ENCODE measurements around the gene NEXN. TPM values are rescaled to one million over a fixed set of nuclear protein-coding genes. Genes with fewer than 3 reads are reported as not detected.

NEXN gene
- total and polyA plus RNA-seq, 2 experiments from 2014 or later: 2.6 to 11.8 TPM

GRCh38 chr1:77847621-77848080 is 40.8 kb upstream of the NEXN start:
- H3K9me2 ChIP-seq (ENCODE audit: insufficient read depth): no peaks in the 10 kb centered on the region
- no peak overlapping the region for H3K27ac ChIP-seq (ENCODE audit: low read depth)
- no peak for ATAC-seq
- no peaks in the 10 kb centered on the region for H3K36me3 Mint-ChIP-seq (ENCODE audit: low read depth)
- no peak overlapping the region for H3K4me3 Mint-ChIP-seq
- H3K27me3 Mint-ChIP-seq (ENCODE audit: insufficient read depth, low read depth, poor library complexity): no peaks in the 10 kb centered on the region
- no peak for DNase-seq (ENCODE audit: low spot score)
- no peak overlapping the region for H3K4me2 ChIP-seq
- no peak overlapping the region for H3K27ac Mint-ChIP-seq
- no peaks in the 10 kb centered on the region for H3K36me3 ChIP-seq (ENCODE audit: insufficient read depth)
- no peaks in the 10 kb centered on the region for H4K20me1 ChIP-seq (replicated peaks; ENCODE audit: insufficient read depth)
- H3K4me1 ChIP-seq (ENCODE audit: insufficient read depth): no peaks in the 10 kb centered on the region
- no peaks in the 10 kb centered on the region for H3K27me3 ChIP-seq (ENCODE audit: insufficient read depth)
- H3K4me3 ChIP-seq: no peak overlapping the region
- TF ChIP-seq POLR2AphosphoS5 (IDR thresholded peaks at IDR 0.05; ENCODE audit: low read depth) (no peak), JUNB (IDR thresholded peaks at IDR 0.05; ENCODE audit: unreplicated experiment) (no peak), REST (IDR thresholded peaks at IDR 0.05; ENCODE audit: unreplicated experiment) (no peak), CTCF (conservative IDR thresholded peaks at IDR 0.05; ENCODE audit: low read depth in 2 of 2) (no peak), STAT1 (IDR thresholded peaks at IDR 0.05; ENCODE audit: unreplicated experiment) (no peak), EZH2phosphoT487 (IDR thresholded peaks at IDR 0.05; ENCODE audit: unreplicated experiment) (no peak), ZNF114 (CRISPR knock-in tag; IDR thresholded peaks at IDR 0.05) (no peak), ZNF331 (CRISPR knock-in tag; IDR thresholded peaks at IDR 0.05; ENCODE audit: low read depth) (no peak), EZH2 (IDR thresholded peaks at IDR 0.05; ENCODE audit: low read depth, unreplicated experiment) (no peak), NANOG (IDR thresholded peaks at IDR 0.05; ENCODE audit: borderline replicate concordance) (no peak), ZNF462 (CRISPR knock-in tag; IDR thresholded peaks at IDR 0.05) (no peak)
- TF ChIP-seq, protein P1, sequence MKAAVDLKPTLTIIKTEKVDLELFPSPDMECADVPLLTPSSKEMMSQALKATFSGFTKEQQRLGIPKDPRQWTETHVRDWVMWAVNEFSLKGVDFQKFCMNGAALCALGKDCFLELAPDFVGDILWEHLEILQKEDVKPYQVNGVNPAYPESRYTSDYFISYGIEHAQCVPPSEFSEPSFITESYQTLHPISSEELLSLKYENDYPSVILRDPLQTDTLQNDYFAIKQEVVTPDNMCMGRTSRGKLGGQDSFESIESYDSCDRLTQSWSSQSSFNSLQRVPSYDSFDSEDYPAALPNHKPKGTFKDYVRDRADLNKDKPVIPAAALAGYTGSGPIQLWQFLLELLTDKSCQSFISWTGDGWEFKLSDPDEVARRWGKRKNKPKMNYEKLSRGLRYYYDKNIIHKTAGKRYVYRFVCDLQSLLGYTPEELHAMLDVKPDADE (IDR thresholded peaks at IDR 0.05): no peak
- no peaks in the 10 kb centered on the region for H3K9me3 Mint-ChIP-seq
- H3K4me1 Mint-ChIP-seq: no peaks in the 10 kb centered on the region
- no peaks in the 10 kb centered on the region for H3F3A ChIP-seq (replicated peaks; ENCODE audit: low read depth)
- no peak overlapping the region for H2AFZ ChIP-seq
- H3K79me2 ChIP-seq (replicated peaks; ENCODE audit: insufficient read depth): no peaks in the 10 kb centered on the region

Data from GM23338 (cell line).